Stimulated activated effector memory CD8-positive, alpha-beta T cell treated with anti-CD3 and anti-CD28 coated beads, Interleukin-12 subunit alpha, Interleukin-12 subunit beta, amount 100 ng/mL, for 72 hours (primary cell): ENCODE measurements around the gene MUC20.

Experiments
- ATAC-seq: fragments of 150-1000 bp; cut with Tn5 transposase; 2 replicates; pipeline ENCODE4 v1.10.0; 2021
- DNase-seq, 2 donors: peaks; one replicate each; pipeline ENCODE4 v3.0.0; 2021 to 2022; ENCODE audit warnings: low spot score in 2 of 2
- H3K27ac Mint-ChIP-seq: one replicate; pipeline ENCODE4 v1.8.0; 2022; ENCODE audit warnings: mild to moderate bottlenecking, mixed read lengths
- H3K36me3 Mint-ChIP-seq: one replicate; pipeline ENCODE4 v1.8.0; 2022; ENCODE audit warnings: mild to moderate bottlenecking, mixed read lengths
- H3K4me1 Mint-ChIP-seq: one replicate; pipeline ENCODE4 v1.8.0; 2022; ENCODE audit warnings: mixed read lengths
- H3K4me3 Mint-ChIP-seq: one replicate; pipeline ENCODE4 v1.8.0; 2022; ENCODE audit warnings: mild to moderate bottlenecking, mixed read lengths
- H3K9me3 Mint-ChIP-seq: one replicate; pipeline ENCODE4 v1.8.0; 2022; ENCODE audit warnings: mixed read lengths

The MUC20 gene

DNA sequence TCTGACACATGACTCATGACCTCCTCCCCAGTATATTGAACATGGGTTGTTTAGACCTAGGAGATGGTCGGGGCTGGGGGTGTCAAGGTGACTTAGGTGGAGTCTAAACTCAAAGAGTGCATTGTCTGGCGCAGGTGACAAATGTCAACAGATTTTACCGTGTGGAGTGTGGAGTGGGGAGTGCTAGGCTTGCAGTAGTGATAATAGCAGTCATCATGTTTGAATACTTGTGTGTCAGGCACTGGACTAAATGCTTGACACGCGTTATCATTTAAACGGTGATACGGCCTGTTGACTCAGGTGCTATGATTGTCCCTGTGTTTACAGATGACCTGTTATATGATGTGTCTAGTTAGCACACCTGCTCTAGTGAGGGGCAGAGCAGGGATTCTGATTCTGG, 30.8 kb downstream of the MUC20 start:
- Mint-ChIP-seq H3K36me3 (no peaks in the 10 kb centered on the region), H3K4me3 (no peak overlapping the region), H3K9me3 (no peaks in the 10 kb centered on the region), H3K4me1 (peaks cover 29% of the 10 kb centered on the region), H3K27ac (no peak overlapping the region)
- DNase-seq (no peak), ATAC-seq (no peak)

- H3K4me1 Mint-ChIP-seq = peaks cover 31% of the 10 kb centered on the region
- no peak overlapping the region for H3K27ac Mint-ChIP-seq
Measured at GRCh38 chr3:195752066-195752465, 31.3 kb downstream of the MUC20 start.

GRCh38 chr3:195752546-195753331, 32.0 kb downstream of the MUC20 start:
- H3K27ac Mint-ChIP-seq = no peak overlapping the region
- DNase-seq (no peak), ATAC-seq (no peak)
- no peaks in the 10 kb centered on the region for H3K36me3 Mint-ChIP-seq
- no peak overlapping the region for H3K4me3 Mint-ChIP-seq
- H3K4me1 Mint-ChIP-seq = peaks cover 33% of the 10 kb centered on the region
- no peaks in the 10 kb centered on the region for H3K9me3 Mint-ChIP-seq

More at GRCh38 chr3:195752066-195752465, 31.3 kb downstream of the MUC20 start:
- H3K9me3 Mint-ChIP-seq = no peaks in the 10 kb centered on the region
- no peaks in the 10 kb centered on the region for H3K36me3 Mint-ChIP-seq
- ATAC-seq (no peak), DNase-seq (no peak)
- H3K4me3 Mint-ChIP-seq = no peak overlapping the region

GRCh38 chr3:195753581-195753980, 32.8 kb downstream of the MUC20 start:
- Mint-ChIP-seq H3K27ac (peak overlapping the region; percentile 48), H3K4me3 (no peak overlapping the region), H3K36me3 (no peaks in the 10 kb centered on the region), H3K9me3 (no peaks in the 10 kb centered on the region), H3K4me1 (peaks cover 34% of the 10 kb centered on the region)
- no peak for ATAC-seq
- DNase-seq = no peak

GRCh38 chr3:195754141-195754540, 33.4 kb downstream of the MUC20 start:
- Mint-ChIP-seq H3K4me3 (no peak overlapping the region), H3K9me3 (no peaks in the 10 kb centered on the region), H3K4me1 (peaks cover 30% of the 10 kb centered on the region), H3K27ac (no peak overlapping the region), H3K36me3 (no peaks in the 10 kb centered on the region)
- ATAC-seq = no peak
- DNase-seq = no peak

GRCh38 chr3:195754906-195755305, 34.1 kb downstream of the MUC20 start:
- no peak for DNase-seq
- Mint-ChIP-seq H3K36me3 (no peaks in the 10 kb centered on the region), H3K4me3 (no peak overlapping the region), H3K4me1 (peaks cover 30% of the 10 kb centered on the region), H3K9me3 (no peaks in the 10 kb centered on the region), H3K27ac (no peak overlapping the region)
- ATAC-seq = no peak

GRCh38 chr3:195755391-195755790, 34.6 kb downstream of the MUC20 start:
- no peak for DNase-seq
- ATAC-seq = no peak
- peak overlapping the region; percentile 44 for H3K4me3 Mint-ChIP-seq
- peaks cover 30% of the 10 kb centered on the region for H3K4me1 Mint-ChIP-seq
- no peaks in the 10 kb centered on the region for H3K9me3 Mint-ChIP-seq
- no peaks in the 10 kb centered on the region for H3K36me3 Mint-ChIP-seq
- H3K27ac Mint-ChIP-seq = no peak overlapping the region

DNA sequence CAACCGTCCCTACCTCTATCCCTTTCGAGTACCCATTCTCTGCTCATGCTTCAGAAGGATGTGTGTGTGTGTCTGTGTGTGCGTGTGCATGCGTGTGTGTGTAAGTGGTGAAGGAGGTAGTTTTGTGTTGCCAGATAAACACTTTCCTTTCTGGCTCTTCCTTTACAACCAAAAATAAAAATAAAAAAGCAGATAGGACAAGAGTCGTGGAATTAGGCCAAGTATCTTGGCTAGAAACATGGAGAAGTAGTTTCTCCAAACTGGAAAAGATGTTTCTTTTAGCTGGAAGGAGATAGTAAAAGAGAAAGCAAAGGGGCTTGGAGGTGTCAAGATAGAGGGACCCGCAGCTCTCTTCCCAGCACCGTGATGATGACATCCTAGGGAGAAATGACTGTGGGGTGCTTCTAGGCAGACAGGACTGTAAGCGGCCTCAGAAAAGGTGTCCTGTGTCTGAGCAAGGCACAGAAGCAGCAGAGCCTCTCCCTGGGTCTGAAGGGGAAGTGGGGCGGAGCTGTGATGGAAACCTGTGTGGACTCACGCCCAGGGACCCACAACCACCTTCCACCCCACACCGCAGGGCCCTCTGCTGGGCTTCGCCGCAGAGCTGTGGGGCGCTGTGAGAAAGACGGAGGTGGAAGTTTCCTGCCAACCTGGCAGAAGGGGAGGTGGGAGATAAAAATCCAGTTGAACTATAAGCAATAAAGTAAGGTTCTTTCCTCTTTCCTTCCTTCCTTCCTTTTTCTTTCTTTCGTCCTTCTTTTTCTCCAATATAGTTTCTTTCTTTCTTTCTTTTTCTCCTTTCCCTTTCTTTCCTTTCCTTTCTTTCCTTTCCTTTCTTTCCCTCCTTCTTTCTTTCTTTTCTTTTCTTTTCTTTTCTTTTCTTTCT, 35.3 kb downstream of the MUC20 start:
- Mint-ChIP-seq H3K36me3 (no peaks in the 10 kb centered on the region), H3K4me1 (peaks cover 30% of the 10 kb centered on the region), H3K9me3 (no peaks in the 10 kb centered on the region), H3K27ac (peak overlapping the region; percentile 0), H3K4me3 (peak overlapping the region; percentile 44)
- DNase-seq = peak in 1 of 2 donors; percentile 75
- ATAC-seq = peak; percentile 88

GRCh38 chr3:195757438-195757770, 36.6 kb downstream of the MUC20 start:
- ATAC-seq = no peak
- Mint-ChIP-seq H3K4me1 (peaks cover 30% of the 10 kb centered on the region), H3K36me3 (no peaks in the 10 kb centered on the region), H3K9me3 (no peaks in the 10 kb centered on the region), H3K4me3 (peak overlapping the region; percentile 44), H3K27ac (no peak overlapping the region)
- DNase-seq = no peak

DNA sequence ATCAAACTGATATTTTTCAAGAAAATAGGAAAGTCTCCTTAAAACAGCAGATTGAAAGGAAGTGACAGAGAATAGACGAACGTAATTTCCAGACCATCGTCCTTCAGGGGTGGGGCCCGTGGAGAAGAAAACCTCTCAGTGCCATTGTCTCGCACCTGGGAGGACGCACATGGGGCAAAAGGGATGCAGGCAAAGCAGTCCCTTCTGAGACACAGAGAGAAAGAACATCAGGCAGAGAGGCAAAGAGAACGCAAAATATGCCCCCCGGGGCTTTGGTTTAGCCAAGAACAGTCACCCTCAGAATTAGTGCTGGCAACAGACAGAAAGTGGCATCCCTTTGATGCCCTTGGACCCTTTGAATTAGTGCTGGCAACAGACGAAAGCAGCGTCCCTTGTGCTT, 37.0 kb downstream of the MUC20 start:
- Mint-ChIP-seq H3K9me3 (no peaks in the 10 kb centered on the region), H3K36me3 (no peaks in the 10 kb centered on the region), H3K4me1 (peaks cover 28% of the 10 kb centered on the region), H3K4me3 (no peak overlapping the region), H3K27ac (no peak overlapping the region)
- DNase-seq = no peak
- no peak for ATAC-seq

- no peak overlapping the region for H3K4me3 Mint-ChIP-seq
- ATAC-seq (no peak), DNase-seq (no peak)
- no peak overlapping the region for H3K27ac Mint-ChIP-seq
- H3K4me1 Mint-ChIP-seq = peaks cover 24% of the 10 kb centered on the region
- H3K9me3 Mint-ChIP-seq = no peaks in the 10 kb centered on the region
- H3K36me3 Mint-ChIP-seq = no peaks in the 10 kb centered on the region
Measured at GRCh38 chr3:195758721-195759353, 38.1 kb downstream of the MUC20 start.

- H3K9me3 Mint-ChIP-seq = no peaks in the 10 kb centered on the region
- ATAC-seq (no peak), DNase-seq (peak in 1 of 2 donors; percentile 48)
Measured at GRCh38 chr3:195760345-195761122, 39.8 kb downstream of the MUC20 start.

GRCh38 chr3:195761123-195761566, 40.4 kb downstream of the MUC20 start:
- H3K27ac Mint-ChIP-seq = no peak overlapping the region
- no peak for ATAC-seq
- peak in 1 of 2 donors; percentile 46 for DNase-seq
- no peaks in the 10 kb centered on the region for H3K36me3 Mint-ChIP-seq
- H3K9me3 Mint-ChIP-seq = no peaks in the 10 kb centered on the region
- H3K4me1 Mint-ChIP-seq = peaks cover 17% of the 10 kb centered on the region
- no peak overlapping the region for H3K4me3 Mint-ChIP-seq

More at GRCh38 chr3:195760345-195761122, 39.8 kb downstream of the MUC20 start:
- Mint-ChIP-seq H3K4me3 (no peak overlapping the region), H3K27ac (no peak overlapping the region), H3K36me3 (no peaks in the 10 kb centered on the region), H3K4me1 (peaks cover 23% of the 10 kb centered on the region)

GRCh38 chr3:195761567-195762248, 40.9 kb downstream of the MUC20 start:
- Mint-ChIP-seq H3K27ac (no peak overlapping the region), H3K4me1 (peaks cover 11% of the 10 kb centered on the region), H3K4me3 (no peak overlapping the region), H3K9me3 (no peaks in the 10 kb centered on the region), H3K36me3 (no peaks in the 10 kb centered on the region)
- DNase-seq (peak in 1 of 2 donors; percentile 46), ATAC-seq (peak; percentile 27)
